ENCODE results near the gene CCDC85C.

CCDC85C gene

GRCh38 chr14:99560922-99561683, 42.9 kb downstream of the CCDC85C start:
- Histone ChIP-seq H3K27me3 (ENCODE audit: control insufficient read depth, insufficient read depth, low read length) (no peaks in the 10 kb centered on the region), H3K9ac (ENCODE audit: low read length) (no peak overlapping the region), H3K4me1 (ENCODE audit: control insufficient read depth, insufficient read depth, low read length) (peaks cover 62% of the 10 kb centered on the region), H3K4me3 (ENCODE audit: low read length) (no peak overlapping the region), H3K27ac (ENCODE audit: low read depth, low read length) (peak overlapping the region; percentile 81), H3K36me3 (ENCODE audit: control insufficient read depth, insufficient read depth, low read length) (no peaks in the 10 kb centered on the region)

- peak overlapping the region; percentile 81 for H3K27ac ChIP-seq (ENCODE audit: low read depth, low read length)
- no peak overlapping the region for H3K9ac ChIP-seq (ENCODE audit: low read length)
These were observed 43.6 kb downstream of the CCDC85C start for GRCh38 chr14:99560403-99560802.

GRCh38 chr14:99559286-99559990, 44.6 kb downstream of the CCDC85C start:
- no peaks in the 10 kb centered on the region for H3K36me3 ChIP-seq (ENCODE audit: control insufficient read depth, insufficient read depth, low read length)
- peak overlapping the region; percentile 81 for H3K27ac ChIP-seq (ENCODE audit: low read depth, low read length)
- peaks cover 52% of the 10 kb centered on the region for H3K4me1 ChIP-seq (ENCODE audit: control insufficient read depth, insufficient read depth, low read length)
- no peaks in the 10 kb centered on the region for H3K27me3 ChIP-seq (ENCODE audit: control insufficient read depth, insufficient read depth, low read length)
- H3K4me3 ChIP-seq (ENCODE audit: low read length): no peak overlapping the region
- H3K9ac ChIP-seq (ENCODE audit: low read length): no peak overlapping the region

More at GRCh38 chr14:99560403-99560802, 43.6 kb downstream of the CCDC85C start:
- no peak overlapping the region for H3K4me3 ChIP-seq (ENCODE audit: low read length)
- H3K36me3 ChIP-seq (ENCODE audit: control insufficient read depth, insufficient read depth, low read length): no peaks in the 10 kb centered on the region
- H3K27me3 ChIP-seq (ENCODE audit: control insufficient read depth, insufficient read depth, low read length): no peaks in the 10 kb centered on the region
- H3K4me1 ChIP-seq (ENCODE audit: control insufficient read depth, insufficient read depth, low read length): peaks cover 55% of the 10 kb centered on the region

GRCh38 chr14:99556134-99556791, 47.7 kb downstream of the CCDC85C start:
- Histone ChIP-seq H3K4me1 (ENCODE audit: control insufficient read depth, insufficient read depth, low read length) (peaks cover 42% of the 10 kb centered on the region), H3K27ac (ENCODE audit: low read depth, low read length) (no peak overlapping the region)

GRCh38 chr14:99554757-99555531, 49.1 kb downstream of the CCDC85C start:
- H3K4me1 ChIP-seq (ENCODE audit: control insufficient read depth, insufficient read depth, low read length): peaks cover 35% of the 10 kb centered on the region
- H3K36me3 ChIP-seq (ENCODE audit: control insufficient read depth, insufficient read depth, low read length): no peaks in the 10 kb centered on the region
- H3K27me3 ChIP-seq (ENCODE audit: control insufficient read depth, insufficient read depth, low read length): no peaks in the 10 kb centered on the region
- peak overlapping the region; percentile 61 for H3K27ac ChIP-seq (ENCODE audit: low read depth, low read length)
- peak overlapping the region; percentile 5 for H3K4me3 ChIP-seq (ENCODE audit: low read length)
- no peak overlapping the region for H3K9ac ChIP-seq (ENCODE audit: low read length)

More at GRCh38 chr14:99556134-99556791, 47.7 kb downstream of the CCDC85C start:
- H3K9ac ChIP-seq (ENCODE audit: low read length): no peak overlapping the region
- H3K36me3 ChIP-seq (ENCODE audit: control insufficient read depth, insufficient read depth, low read length): no peaks in the 10 kb centered on the region
- H3K4me3 ChIP-seq (ENCODE audit: low read length): no peak overlapping the region
- H3K27me3 ChIP-seq (ENCODE audit: control insufficient read depth, insufficient read depth, low read length): no peaks in the 10 kb centered on the region

- no peak overlapping the region for H3K9ac ChIP-seq (ENCODE audit: low read length)
- H3K27ac ChIP-seq (ENCODE audit: low read depth, low read length): peak overlapping the region; percentile 61
- H3K27me3 ChIP-seq (ENCODE audit: control insufficient read depth, insufficient read depth, low read length): no peaks in the 10 kb centered on the region
- H3K4me1 ChIP-seq (ENCODE audit: control insufficient read depth, insufficient read depth, low read length): peaks cover 38% of the 10 kb centered on the region
- H3K36me3 ChIP-seq (ENCODE audit: control insufficient read depth, insufficient read depth, low read length): no peaks in the 10 kb centered on the region
- peak overlapping the region; percentile 5 for H3K4me3 ChIP-seq (ENCODE audit: low read length)
These were observed 49.8 kb downstream of the CCDC85C start for GRCh38 chr14:99554184-99554583.

GRCh38 chr14:99552572-99553216, 51.3 kb downstream of the CCDC85C start:
- no peaks in the 10 kb centered on the region for H3K27me3 ChIP-seq (ENCODE audit: control insufficient read depth, insufficient read depth, low read length)
- H3K27ac ChIP-seq (ENCODE audit: low read depth, low read length): peak overlapping the region; percentile 61
- no peak overlapping the region for H3K9ac ChIP-seq (ENCODE audit: low read length)
- no peaks in the 10 kb centered on the region for H3K36me3 ChIP-seq (ENCODE audit: control insufficient read depth, insufficient read depth, low read length)
- H3K4me1 ChIP-seq (ENCODE audit: control insufficient read depth, insufficient read depth, low read length): peaks cover 52% of the 10 kb centered on the region
- H3K4me3 ChIP-seq (ENCODE audit: low read length): no peak overlapping the region

- Histone ChIP-seq H3K27ac (ENCODE audit: low read depth, low read length) (no peak overlapping the region), H3K4me1 (ENCODE audit: control insufficient read depth, insufficient read depth, low read length) (peaks cover 52% of the 10 kb centered on the region), H3K4me3 (ENCODE audit: low read length) (no peak overlapping the region), H3K9ac (ENCODE audit: low read length) (no peak overlapping the region), H3K27me3 (ENCODE audit: control insufficient read depth, insufficient read depth, low read length) (no peaks in the 10 kb centered on the region), H3K36me3 (ENCODE audit: control insufficient read depth, insufficient read depth, low read length) (no peaks in the 10 kb centered on the region)
These were observed 51.9 kb downstream of the CCDC85C start for GRCh38 chr14:99552021-99552553.

- H3K4me3 ChIP-seq (ENCODE audit: low read length): no peak overlapping the region
- H3K36me3 ChIP-seq (ENCODE audit: control insufficient read depth, insufficient read depth, low read length): no peaks in the 10 kb centered on the region
- no peak overlapping the region for H3K9ac ChIP-seq (ENCODE audit: low read length)
- H3K4me1 ChIP-seq (ENCODE audit: control insufficient read depth, insufficient read depth, low read length): peaks cover 59% of the 10 kb centered on the region
- no peaks in the 10 kb centered on the region for H3K27me3 ChIP-seq (ENCODE audit: control insufficient read depth, insufficient read depth, low read length)
- no peak overlapping the region for H3K27ac ChIP-seq (ENCODE audit: low read depth, low read length)
These were observed 52.7 kb downstream of the CCDC85C start for GRCh38 chr14:99551034-99551922.

GRCh38 chr14:99550387-99550992, 53.5 kb downstream of the CCDC85C start:
- Histone ChIP-seq H3K4me3 (ENCODE audit: low read length) (no peak overlapping the region), H3K4me1 (ENCODE audit: control insufficient read depth, insufficient read depth, low read length) (peaks cover 67% of the 10 kb centered on the region), H3K27me3 (ENCODE audit: control insufficient read depth, insufficient read depth, low read length) (no peaks in the 10 kb centered on the region), H3K9ac (ENCODE audit: low read length) (no peak overlapping the region), H3K36me3 (ENCODE audit: control insufficient read depth, insufficient read depth, low read length) (no peaks in the 10 kb centered on the region), H3K27ac (ENCODE audit: low read depth, low read length) (no peak overlapping the region)
